Choroid plexus epithelial cell (primary cell): ENCODE measurements around the gene CCDC85C.

Experiments
- DNase-seq: peaks from one replicate; pipeline ENCODE4 v3.0.0-alpha.2; 2010; ENCODE audit warnings: low read depth
- H3K4me3 ChIP-seq: 2 replicates; pipeline ENCODE4 v1.5.1; 2011; ENCODE audit warnings: low read depth, mild to moderate bottlenecking, control low read depth, low read length, moderate library complexity
- CTCF ChIP-seq: conservative IDR thresholded peaks from 2 replicates; pipeline ENCODE4 v1.5.1; 2011; ENCODE audit warnings: low read depth, mild to moderate bottlenecking, control low read depth, inconsistent platforms, low read length, moderate library complexity

Gene CCDC85C

GRCh38 chr14:99551034-99551922, 52.7 kb downstream of the CCDC85C start:
- no peak for TF ChIP-seq CTCF
- no peak overlapping the region for H3K4me3 ChIP-seq
- no peak for DNase-seq

GRCh38 chr14:99550387-99550992, 53.5 kb downstream of the CCDC85C start:
- DNase-seq: no peak
- no peak for TF ChIP-seq CTCF
- H3K4me3 ChIP-seq: no peak overlapping the region

GRCh38 chr14:99549684-99550083, 54.3 kb downstream of the CCDC85C start:
- H3K4me3 ChIP-seq: no peak overlapping the region
- no peak for TF ChIP-seq CTCF
- no peak for DNase-seq

- no peak overlapping the region for H3K4me3 ChIP-seq
- DNase-seq: no peak
- no peak for TF ChIP-seq CTCF
Measured at GRCh38 chr14:99548871-99549515, 55.0 kb downstream of the CCDC85C start.

- TF ChIP-seq CTCF: no peak
- DNase-seq: no peak
Measured at GRCh38 chr14:99548255-99548654, 55.8 kb downstream of the CCDC85C start.

GRCh38 chr14:99546234-99546879, 57.6 kb downstream of the CCDC85C start:
- H3K4me3 ChIP-seq: no peak overlapping the region
- DNase-seq: no peak
- no peak for TF ChIP-seq CTCF

More at GRCh38 chr14:99548255-99548654, 55.8 kb downstream of the CCDC85C start:
- no peak overlapping the region for H3K4me3 ChIP-seq
